Muscle of leg (tissue), 11 donors: Measurements from ENCODE around the gene PTRHD1. TPM values are rescaled to one million over a fixed set of nuclear protein-coding genes. Genes with fewer than 3 reads are reported as not detected.
"Not testable (repeated sequence)": the region's sequence is repeated elsewhere in the genome, so short reads cannot be mapped to it uniquely, and the experiment has no call there.

Source experiments
- DNase-seq: peaks from one replicate; pipeline ENCODE4 v3.0.0; 2013
- H3K27ac ChIP-seq: one replicate; pipeline ENCODE4 v1.5.1; 2013; ENCODE audit warnings: mild to moderate bottlenecking, low read length, control low read depth
- H3K27me3 ChIP-seq: one replicate; pipeline ENCODE4 v1.6.1; 2013; ENCODE audit warnings: low read length; ENCODE audit not compliant: control insufficient read depth, insufficient read depth
- H3K36me3 ChIP-seq: one replicate; pipeline ENCODE4 v1.6.1; 2013; ENCODE audit warnings: low read length; ENCODE audit not compliant: control insufficient read depth, insufficient read depth
- H3K4me1 ChIP-seq: one replicate; pipeline ENCODE4 v1.6.1; 2013; ENCODE audit warnings: low read length; ENCODE audit not compliant: control insufficient read depth, insufficient read depth
- H3K4me3 ChIP-seq: one replicate; pipeline ENCODE4 v1.5.1; 2013; ENCODE audit warnings: low read length, control low read depth
- H3K9me3 ChIP-seq: replicated peaks from 2 replicates; pipeline ENCODE4 v1.6.1; 2013; ENCODE audit warnings: low read depth, low read length; ENCODE audit not compliant: control insufficient read depth
- WGBS: methylation state at CpG from one replicate; pipeline ENCODE4 v1.1.5; 2013; ENCODE audit warnings: missing lambda C conversion rate; ENCODE audit not compliant: insufficient coverage; 5-methylcytosine and 5-hydroxymethylcytosine counted together
- polyA plus RNA-seq, 8 donors: library from polyadenylated mRNA; unstranded; fragments of 120-200 nt; gene quantifications; one replicate each; pipeline versions ENCODE4 v1.2.1 to v1.2.3, GENCODE V29; 2013; ENCODE audit warnings: inconsistent platforms in 1 of 8, low replicate concordance in 1 of 8; ENCODE audit not compliant: insufficient read length in 8 of 8, insufficient read depth in 1 of 8
- total RNA-seq: library from RNA; stranded (reverse); fragments of 120-200 nt; gene quantifications from one replicate; pipeline ENCODE4 v1.2.4, GENCODE V29; 2013

Gene PTRHD1
- total and polyA plus RNA-seq, 9 donors: 35.9 to 60.9 (median 42.1) TPM

GRCh38 chr2:24836706-24837105 is 43.5 kb upstream of the PTRHD1 start:
- Histone ChIP-seq H3K27me3 (no peaks in the 10 kb centered on the region), H3K4me3 (no peak overlapping the region), H3K4me1 (peaks cover 19% of the 10 kb centered on the region), H3K36me3 (peaks cover 46% of the 10 kb centered on the region), H3K27ac (no peak overlapping the region), H3K9me3 (no peaks in the 10 kb centered on the region)
- no peak for DNase-seq
- WGBS: 89% methylated on average over 8 of the region's 9 CpGs

DNA sequence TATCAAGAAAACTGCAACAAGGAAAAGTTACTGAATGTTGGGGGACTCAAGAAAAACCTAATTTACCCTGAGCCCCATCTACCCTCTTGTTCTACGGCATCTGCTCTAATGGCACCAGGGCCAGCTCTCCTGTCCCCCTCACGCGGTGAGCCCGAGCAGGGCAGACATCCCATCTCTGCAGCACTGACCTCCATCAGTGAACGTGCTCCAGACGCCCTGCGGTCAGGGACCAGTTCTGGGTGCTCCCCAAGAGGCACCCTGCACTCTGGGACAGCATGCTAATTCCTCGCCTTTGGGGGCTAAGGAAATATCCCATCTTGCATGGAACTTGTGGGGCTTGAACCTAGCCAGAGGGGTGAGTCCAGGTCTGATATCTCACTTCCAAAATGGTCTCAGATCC is 43.0 kb upstream of the PTRHD1 start:
- Histone ChIP-seq H3K4me3 (no peak overlapping the region), H3K27ac (no peak overlapping the region), H3K4me1 (peaks cover 20% of the 10 kb centered on the region), H3K36me3 (peaks cover 44% of the 10 kb centered on the region), H3K9me3 (no peaks in the 10 kb centered on the region), H3K27me3 (no peaks in the 10 kb centered on the region)
- DNase-seq: no peak
- 94% methylated on average over 8 of the region's 8 CpGs for WGBS

DNA sequence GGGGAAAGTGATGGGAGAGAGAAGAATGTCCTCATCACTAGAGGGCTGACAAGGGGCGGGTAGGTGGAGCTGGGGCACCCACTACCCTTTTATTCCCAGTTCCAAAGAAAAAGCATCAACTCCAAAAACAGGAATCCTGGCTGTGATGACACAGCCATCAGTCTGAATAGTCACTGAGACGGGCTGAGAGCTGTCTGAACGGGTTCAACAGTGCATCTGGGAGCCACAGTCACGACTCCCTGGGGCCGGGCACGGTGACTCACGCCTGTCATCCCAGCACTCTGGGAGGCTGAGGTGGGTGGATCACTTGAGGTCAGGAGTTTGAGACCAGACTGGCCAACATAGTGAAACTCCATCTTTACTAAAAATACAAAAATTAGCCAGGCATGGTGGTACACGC is 42.2 kb upstream of the PTRHD1 start:
- DNase-seq, H3K27ac ChIP-seq, H3K27me3 ChIP-seq, H3K4me3 ChIP-seq, H3K9me3 ChIP-seq: not testable (repeated sequence)
- Histone ChIP-seq H3K36me3 (peaks cover 42% of the 10 kb centered on the region), H3K4me1 (peaks cover 27% of the 10 kb centered on the region)
- WGBS: 90% methylated on average over 2 of the region's 8 CpGs

DNA sequence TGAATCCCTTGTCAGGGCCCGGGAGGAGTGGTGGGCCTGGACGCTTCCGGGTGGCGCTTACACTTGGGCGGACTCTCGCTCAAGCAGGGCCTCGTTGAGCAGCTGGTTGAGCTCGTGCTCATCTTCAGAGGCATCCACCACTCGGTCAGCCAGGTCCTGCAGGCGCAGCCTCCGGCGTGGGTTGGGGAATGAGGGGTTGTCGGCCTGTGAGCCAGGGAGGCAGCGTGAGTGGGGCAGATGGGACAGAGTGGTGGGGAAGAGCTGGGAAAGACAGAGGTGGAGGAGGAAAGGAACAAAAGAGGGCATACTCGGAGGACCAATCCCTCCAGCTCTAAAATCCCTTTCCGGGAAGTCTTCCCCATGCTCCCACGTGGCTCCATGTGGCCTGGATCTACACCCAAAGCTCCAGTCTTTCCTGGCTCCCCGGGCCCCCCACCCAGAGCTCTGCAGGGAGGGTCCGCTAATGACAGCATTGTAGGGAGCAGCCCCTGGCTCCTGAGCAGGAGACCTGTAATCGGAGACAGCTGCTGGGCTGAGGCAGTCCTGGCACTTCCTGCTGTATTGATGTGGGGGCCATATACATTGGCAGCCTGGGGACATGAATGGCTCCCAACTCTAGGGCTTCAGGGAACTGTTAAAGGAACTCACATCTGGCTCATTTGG is 41.7 kb upstream of the PTRHD1 start:
- H3K9me3 ChIP-seq: no peaks in the 10 kb centered on the region
- H3K27me3 ChIP-seq: no peaks in the 10 kb centered on the region
- no peak for DNase-seq
- 78% methylated on average over 16 of the region's 20 CpGs for WGBS
- H3K27ac ChIP-seq: no peak overlapping the region
- H3K4me3 ChIP-seq: no peak overlapping the region
- peaks cover 42% of the 10 kb centered on the region for H3K36me3 ChIP-seq
- H3K4me1 ChIP-seq: peaks cover 29% of the 10 kb centered on the region

- H3K27me3 ChIP-seq: no peaks in the 10 kb centered on the region
- H3K27ac ChIP-seq: no peak overlapping the region
- peaks cover 34% of the 10 kb centered on the region for H3K36me3 ChIP-seq
- no peak for DNase-seq
- H3K4me3 ChIP-seq: no peak overlapping the region
- peaks cover 29% of the 10 kb centered on the region for H3K4me1 ChIP-seq
- 92% methylated on average over 18 of the region's 32 CpGs for WGBS
- no peaks in the 10 kb centered on the region for H3K9me3 ChIP-seq
Measured at GRCh38 chr2:24833821-24834732, 40.9 kb upstream of the PTRHD1 start.

DNA sequence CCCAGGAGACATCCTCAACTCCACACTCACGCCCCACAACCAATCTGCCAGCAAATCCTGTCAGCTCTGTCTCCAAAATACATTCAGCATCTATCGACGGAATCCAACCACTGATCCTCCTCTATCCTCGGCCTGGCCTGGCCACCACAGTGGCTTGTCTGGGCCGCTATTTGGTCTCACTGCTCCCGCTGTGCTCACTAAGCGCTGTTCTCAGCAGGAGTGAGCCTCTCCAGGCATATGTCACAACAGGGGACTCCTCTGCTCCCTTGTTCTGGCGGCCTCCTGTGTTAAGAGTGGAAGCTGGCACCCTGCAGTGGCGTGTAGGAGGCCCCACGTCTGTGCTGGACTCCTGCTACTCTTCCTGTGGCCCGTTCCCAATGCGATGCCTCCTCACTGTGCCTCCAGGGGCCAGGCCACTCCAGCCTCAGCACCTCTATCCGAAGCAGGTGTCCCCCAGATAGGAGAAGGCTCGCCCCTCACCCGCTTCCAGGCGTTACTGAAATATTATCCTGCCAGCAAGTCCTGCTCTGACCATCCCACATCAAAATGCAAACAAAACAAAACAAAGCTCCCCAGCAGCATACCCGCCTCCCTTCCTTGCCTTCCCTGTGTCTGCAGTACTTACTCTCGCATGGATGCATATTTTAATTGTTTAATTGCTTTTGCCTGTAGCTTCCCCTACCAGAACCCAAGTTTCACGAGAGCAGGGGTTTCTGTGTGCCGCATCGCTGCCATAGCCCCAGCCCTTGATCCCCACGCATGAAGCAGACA is 39.9 kb upstream of the PTRHD1 start:
- Histone ChIP-seq H3K27ac (no peak overlapping the region), H3K4me3 (no peak overlapping the region), H3K27me3 (no peaks in the 10 kb centered on the region), H3K4me1 (peaks cover 36% of the 10 kb centered on the region), H3K36me3 (peaks cover 33% of the 10 kb centered on the region), H3K9me3 (no peaks in the 10 kb centered on the region)
- WGBS: 76% methylated on average over 15 of the region's 22 CpGs
- no peak for DNase-seq

DNA sequence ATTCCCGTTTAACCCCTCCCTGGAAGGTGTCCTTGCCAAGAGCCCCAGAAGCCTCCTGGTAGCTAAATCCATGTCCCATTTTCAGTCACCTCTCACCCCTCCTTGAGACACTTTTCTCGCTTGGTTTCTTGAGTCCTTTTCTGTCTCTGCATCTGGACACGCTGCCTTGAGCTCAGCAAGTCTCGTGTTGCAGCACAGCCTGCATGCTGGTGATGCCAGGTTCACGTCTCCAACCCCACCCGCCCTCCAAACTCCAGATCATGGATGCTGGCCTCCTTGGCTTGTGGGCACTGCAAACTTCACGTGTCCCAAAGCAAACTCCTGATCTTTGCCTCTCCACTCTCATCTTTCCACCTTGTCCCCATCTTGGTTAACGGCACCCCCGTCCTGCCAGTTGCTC is 39.3 kb upstream of the PTRHD1 start:
- Histone ChIP-seq H3K27ac (peak overlapping the region; percentile 42), H3K9me3 (no peaks in the 10 kb centered on the region), H3K4me3 (no peak overlapping the region), H3K4me1 (peaks cover 41% of the 10 kb centered on the region), H3K36me3 (peaks cover 31% of the 10 kb centered on the region), H3K27me3 (no peaks in the 10 kb centered on the region)
- DNase-seq: no peak
- WGBS: 64% methylated on average over 9 of the region's 9 CpGs

- no peak overlapping the region for H3K4me3 ChIP-seq
- peak; percentile 76 for DNase-seq
- H3K27me3 ChIP-seq: no peaks in the 10 kb centered on the region
- H3K36me3 ChIP-seq: peaks cover 28% of the 10 kb centered on the region
- H3K27ac ChIP-seq: peak overlapping the region; percentile 42
- H3K4me1 ChIP-seq: peaks cover 46% of the 10 kb centered on the region
- 54% methylated on average over 12 of the region's 14 CpGs for WGBS
- no peaks in the 10 kb centered on the region for H3K9me3 ChIP-seq
Measured at GRCh38 chr2:24832073-24832461, 38.9 kb upstream of the PTRHD1 start.

GRCh38 chr2:24831221-24832072 is 38.3 kb upstream of the PTRHD1 start:
- H3K4me1 ChIP-seq: peaks cover 47% of the 10 kb centered on the region
- WGBS: 90% methylated on average over 13 of the region's 18 CpGs
- H3K4me3 ChIP-seq: no peak overlapping the region
- no peak for DNase-seq
- H3K27ac ChIP-seq: peak overlapping the region; percentile 17
- no peaks in the 10 kb centered on the region for H3K9me3 ChIP-seq
- peaks cover 25% of the 10 kb centered on the region for H3K36me3 ChIP-seq
- no peaks in the 10 kb centered on the region for H3K27me3 ChIP-seq
